ENCODE measurements around the gene EEA1.

The EEA1 gene

DNA sequence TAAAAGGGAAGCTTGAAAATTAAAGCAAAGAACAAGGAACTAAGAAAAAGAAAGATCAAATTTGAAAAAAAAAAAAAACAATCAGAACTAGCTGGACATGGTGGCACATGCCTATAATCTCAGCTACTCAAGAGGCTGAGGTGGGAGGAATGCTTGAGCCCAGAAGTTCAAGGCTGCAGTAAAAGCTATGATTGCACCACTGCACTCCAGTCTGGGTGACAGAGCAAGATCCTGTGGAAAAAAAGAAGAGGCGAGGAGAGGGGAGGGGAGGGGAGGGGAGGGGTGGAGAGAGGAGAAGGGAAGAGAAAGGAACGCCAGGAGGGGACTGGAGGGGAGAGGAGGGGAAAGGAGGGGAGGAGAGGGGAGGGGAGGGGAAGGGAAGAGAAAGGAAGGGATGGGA is 43.0 kb downstream of the EEA1 start:
- no peak for DNase-seq (ENCODE audit: low spot score)

- DNase-seq (ENCODE audit: low spot score) = no peak
Observed at GRCh38 chr12:92879698-92880322, 49.3 kb downstream of the EEA1 start.

- DNase-seq (ENCODE audit: low spot score) = no peak
Observed at GRCh38 chr12:92877904-92878303, 51.2 kb downstream of the EEA1 start.

GRCh38 chr12:92876496-92876895 is 52.6 kb downstream of the EEA1 start:
- DNase-seq (ENCODE audit: low spot score) = no peak

- no peak for DNase-seq (ENCODE audit: low spot score)
Observed at GRCh38 chr12:92871116-92871515, 58.0 kb downstream of the EEA1 start.

GRCh38 chr12:92866418-92866817 is 62.7 kb downstream of the EEA1 start:
- no peak for DNase-seq (ENCODE audit: low spot score)

- no peak for DNase-seq (ENCODE audit: low spot score)
Observed at GRCh38 chr12:92863251-92863650, 65.8 kb downstream of the EEA1 start.

DNA sequence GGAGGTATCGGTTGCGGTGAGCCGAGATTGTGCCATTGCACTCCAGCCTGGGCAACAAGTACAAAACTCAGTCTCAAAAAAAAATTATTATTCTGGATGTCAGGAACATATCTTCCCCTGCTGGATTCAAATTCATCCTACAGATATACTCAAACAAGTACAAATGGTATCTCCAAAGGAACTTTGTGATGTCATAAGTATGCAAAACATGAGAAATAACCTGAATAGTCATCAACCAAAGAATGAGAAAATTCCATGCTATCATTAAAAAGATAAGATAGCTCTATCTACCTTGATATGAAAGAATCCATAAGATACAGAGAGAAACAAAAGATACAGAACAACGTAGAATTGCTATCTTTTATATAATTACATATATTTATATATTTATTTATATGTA is 67.7 kb downstream of the EEA1 start:
- no peak for DNase-seq (ENCODE audit: low spot score)

- DNase-seq (ENCODE audit: low spot score) = no peak
Observed at GRCh38 chr12:92860521-92860920, 68.6 kb downstream of the EEA1 start.

DNA sequence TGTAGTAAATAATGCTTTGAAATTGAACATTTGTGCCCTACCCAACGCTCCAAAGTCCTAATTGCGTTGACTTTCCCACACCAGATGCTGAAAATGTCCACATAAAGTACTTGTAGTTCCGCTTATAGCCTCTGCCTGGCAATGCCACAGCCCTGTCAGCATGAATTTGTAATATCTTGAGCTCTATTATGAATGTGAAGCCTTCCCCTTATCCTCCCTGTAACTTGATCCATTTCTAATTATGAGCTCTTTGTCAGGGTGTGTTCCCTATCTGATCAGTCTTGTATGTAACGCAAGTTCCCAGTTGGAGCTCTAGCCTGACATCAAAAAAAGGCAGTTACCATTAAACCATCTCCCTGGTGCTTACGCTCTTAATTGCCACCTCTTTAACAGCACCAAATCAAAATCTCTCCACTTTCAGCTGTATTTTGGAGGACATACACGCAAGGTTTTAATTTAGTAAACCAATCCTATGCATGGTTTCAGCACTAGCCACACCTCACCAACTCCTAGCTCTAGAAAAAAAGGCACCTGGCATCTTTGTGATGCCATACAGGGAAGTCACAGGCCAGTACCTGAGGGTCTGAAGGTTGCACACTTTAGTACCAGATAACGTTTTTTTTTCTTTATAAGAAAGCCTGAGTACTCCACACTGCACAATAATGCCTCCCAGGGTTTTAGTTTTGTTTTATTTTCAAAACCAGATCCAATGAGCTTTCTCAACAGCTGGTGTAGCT is 69.3 kb downstream of the EEA1 start:
- DNase-seq (ENCODE audit: low spot score) = no peak

- no peak for DNase-seq (ENCODE audit: low spot score)
Observed at GRCh38 chr12:92857818-92858217, 71.3 kb downstream of the EEA1 start.

- DNase-seq (ENCODE audit: low spot score) = no peak
Observed at GRCh38 chr12:92854344-92854743, 74.8 kb downstream of the EEA1 start.

DNA sequence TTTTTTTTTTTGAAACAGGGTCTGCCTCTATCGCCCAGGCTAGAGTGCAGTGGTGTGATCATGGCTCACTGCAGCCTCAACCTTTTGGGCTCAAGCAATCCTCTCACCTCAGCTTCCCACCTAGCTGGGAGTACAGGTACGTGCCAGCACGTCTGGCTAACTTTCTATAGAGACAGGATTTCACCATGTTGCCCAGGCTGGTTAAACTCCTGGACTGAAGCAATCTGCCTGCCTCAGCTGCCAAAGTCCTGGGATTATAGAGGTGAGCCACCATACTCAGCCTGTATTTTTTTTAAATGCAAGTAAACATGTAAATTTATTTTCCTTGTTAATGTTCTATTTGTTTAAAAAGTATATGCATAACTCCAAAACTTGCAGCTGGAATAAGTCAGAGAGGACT is 80.4 kb downstream of the EEA1 start:
- no peak for DNase-seq (ENCODE audit: low spot score)

- DNase-seq (ENCODE audit: low spot score) = no peak
Observed at GRCh38 chr12:92847368-92847767, 81.7 kb downstream of the EEA1 start.

- no peak for DNase-seq (ENCODE audit: low spot score)
Observed at GRCh38 chr12:92845329-92845728, 83.8 kb downstream of the EEA1 start.

- no peak for DNase-seq (ENCODE audit: low spot score)
Observed at GRCh38 chr12:92844151-92844763, 84.8 kb downstream of the EEA1 start.

DNA sequence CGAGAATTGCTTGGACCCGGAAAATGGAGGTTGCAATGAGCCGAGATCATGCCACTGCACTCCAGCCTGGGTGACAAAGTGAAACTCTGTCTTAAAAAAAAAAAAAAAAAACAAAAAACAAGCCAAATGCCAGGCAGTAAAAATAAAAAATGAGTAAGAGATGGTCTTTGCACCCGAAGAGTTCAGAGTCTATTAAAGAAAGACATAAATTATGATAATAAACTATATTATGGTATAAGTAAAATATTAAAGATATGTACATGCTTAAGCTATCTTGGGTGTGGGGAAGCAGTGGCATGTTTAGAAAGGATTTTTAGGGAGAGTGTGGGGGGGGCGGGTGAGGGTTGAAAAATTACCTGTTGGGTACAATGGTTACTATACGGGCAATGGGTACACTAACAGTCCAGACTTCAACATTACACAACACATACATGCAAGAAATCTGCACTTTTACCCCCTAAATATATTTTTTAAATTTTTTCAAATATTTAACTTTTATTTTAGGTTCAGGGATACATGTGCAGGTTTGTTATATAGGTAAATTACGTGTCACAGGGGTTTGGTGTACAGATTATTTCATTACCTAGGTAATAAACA is 99.3 kb downstream of the EEA1 start:
- no peak for DNase-seq (ENCODE audit: low spot score)

DNA sequence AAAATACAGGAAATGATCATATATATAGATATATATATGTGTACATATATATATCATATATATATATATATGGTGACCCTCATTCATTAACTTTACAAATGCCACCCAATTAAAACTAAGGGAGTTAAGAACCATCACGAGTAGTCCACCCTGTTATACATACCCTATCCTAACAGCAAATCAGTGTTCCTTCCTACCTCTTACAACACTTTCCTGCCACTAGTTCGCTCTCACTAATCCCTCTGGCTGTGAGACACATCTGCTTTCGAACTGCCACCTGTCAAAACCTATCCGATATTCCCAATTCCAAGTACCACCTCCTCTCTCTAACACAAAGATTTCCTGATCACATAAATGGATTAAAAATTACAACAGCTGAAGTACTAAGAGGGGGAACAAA is 100.5 kb downstream of the EEA1 start:
- no peak for DNase-seq (ENCODE audit: low spot score)

- DNase-seq (ENCODE audit: low spot score) = peak; percentile 76
Observed at GRCh38 chr12:92827836-92828431, 101.2 kb downstream of the EEA1 start.

- no peak for DNase-seq (ENCODE audit: low spot score)
Observed at GRCh38 chr12:92821142-92821541, 108.0 kb downstream of the EEA1 start.

DNA sequence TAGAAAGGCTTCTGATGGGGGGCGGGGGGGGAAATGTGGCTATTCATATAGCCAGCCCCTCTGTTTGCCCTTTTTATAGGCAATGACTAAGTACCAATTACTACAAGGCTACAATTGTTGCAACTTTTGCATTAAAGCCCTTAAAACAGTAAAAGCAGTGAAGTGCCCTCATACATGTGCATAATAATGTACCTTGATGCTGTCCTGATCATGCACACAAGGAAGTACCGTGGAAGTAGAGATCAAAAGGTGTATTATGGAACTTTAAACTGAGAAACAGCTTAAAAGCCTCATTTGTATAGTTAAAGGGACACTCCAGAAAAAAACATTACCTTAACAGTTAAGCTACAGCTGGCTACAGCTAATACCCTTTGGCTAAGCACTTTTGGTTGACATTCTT is 114.5 kb downstream of the EEA1 start:
- no peak for DNase-seq (ENCODE audit: low spot score)

- DNase-seq (ENCODE audit: low spot score) = peak; percentile 25
Observed at GRCh38 chr12:92810370-92810769, 118.7 kb downstream of the EEA1 start.

GRCh38 chr12:92803903-92804302 is 125.2 kb downstream of the EEA1 start:
- DNase-seq (ENCODE audit: low spot score) = no peak

All from NAMALWA (cell line).